ENCODE results near the gene SKOR1.

DNA sequence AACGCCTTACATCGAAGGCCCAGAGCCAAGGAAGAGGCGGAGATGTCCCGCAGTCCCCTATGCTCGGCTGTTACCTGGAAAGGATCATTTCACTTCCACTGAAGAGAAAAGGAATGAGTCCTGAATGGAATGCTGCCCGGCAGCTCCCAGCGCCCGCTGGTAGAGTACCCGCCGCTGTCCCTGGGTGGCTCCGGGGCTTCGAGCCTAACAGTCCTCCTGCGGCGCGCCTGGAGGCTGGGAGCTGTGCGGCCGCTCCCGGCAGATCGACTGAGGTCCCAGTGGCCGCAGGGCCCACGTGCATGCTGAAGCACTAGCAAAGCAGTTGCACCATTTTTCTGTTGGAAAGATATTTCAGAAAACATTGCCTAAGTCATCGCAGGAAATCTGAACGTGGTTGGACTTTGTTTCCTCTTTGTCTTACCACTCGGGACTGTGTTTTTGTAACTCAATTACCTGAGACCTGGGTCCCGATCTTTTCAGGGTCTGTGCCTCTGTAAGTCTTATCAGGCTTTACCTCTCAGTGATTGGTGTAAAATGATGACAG lies 13.6 kb downstream of the SKOR1 start:
- TF ChIP-seq EZH2 (IDR thresholded peaks at IDR 0.05; ENCODE audit: insufficient read depth, poor library complexity, severe bottlenecking) (no peak), EZH2phosphoT487 (IDR thresholded peaks at IDR 0.05; ENCODE audit: insufficient read depth, low read depth) (no peak)

All from GM23248 (cell line).